HG03457 (cell line): ENCODE results near the gene DNAJB6.

Experiments used
- ATAC-seq: cut with Tn5 transposase; IDR thresholded peaks from one replicate; pipeline ENCODE4 v1.9.1; 2021; ENCODE audit warnings: moderate number of reproducible peaks; ENCODE audit not compliant: unreplicated experiment

Gene DNAJB6

DNA sequence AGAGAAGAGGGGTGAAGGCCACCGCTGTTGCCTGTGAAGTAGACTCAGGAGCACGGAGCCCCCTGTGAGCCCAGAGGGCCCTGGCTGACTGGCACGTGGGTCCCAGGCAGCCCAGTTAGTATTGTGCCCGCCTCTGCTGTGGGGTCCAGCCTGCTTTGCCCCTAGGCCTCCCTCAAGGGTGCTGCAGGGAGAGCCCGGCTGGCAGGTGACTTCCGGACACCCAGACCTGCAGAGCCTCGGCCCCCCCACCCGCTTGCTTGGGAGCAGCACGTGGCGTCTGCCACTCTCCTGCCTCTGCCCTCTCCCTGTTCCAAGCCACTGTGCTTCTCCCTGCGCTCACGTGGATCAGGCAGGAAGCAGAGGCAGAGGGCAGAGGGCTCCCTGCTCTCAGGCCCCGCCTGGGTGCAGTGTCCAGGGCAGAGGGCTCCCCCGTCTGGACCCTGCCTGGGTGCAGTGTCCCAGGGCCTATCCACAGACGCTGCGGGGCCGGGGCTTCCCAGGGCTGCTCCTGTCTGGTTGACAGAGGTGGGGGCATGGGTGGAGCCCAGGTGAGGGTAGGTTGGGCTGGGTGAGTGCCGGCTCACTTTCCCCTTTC, 88.4 kb downstream of the DNAJB6 start:
- ATAC-seq, result no peak

DNA sequence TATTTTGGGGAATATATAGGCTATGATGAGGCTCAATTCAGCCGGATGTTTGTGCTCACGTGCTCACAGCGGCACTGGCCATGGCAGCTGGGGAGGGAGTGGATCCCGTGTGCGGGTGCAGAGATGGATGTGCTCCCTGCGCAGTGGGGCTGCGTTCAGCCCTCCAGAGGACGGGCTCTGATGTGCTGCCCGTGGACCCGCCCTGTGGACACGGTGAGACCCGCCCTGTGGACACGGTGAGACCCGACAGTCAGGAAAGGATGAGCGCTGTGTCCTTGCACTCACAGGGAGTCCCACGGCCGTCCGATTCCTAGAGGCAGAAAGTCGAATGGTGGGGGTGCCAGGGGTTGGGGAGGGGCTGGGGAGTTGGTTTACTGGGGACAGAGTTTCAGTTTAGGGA, 89.0 kb downstream of the DNAJB6 start:
- ATAC-seq, result no peak

GRCh38 chr7:157426463-157427301, 89.9 kb downstream of the DNAJB6 start:
- ATAC-seq, result no peak

DNA sequence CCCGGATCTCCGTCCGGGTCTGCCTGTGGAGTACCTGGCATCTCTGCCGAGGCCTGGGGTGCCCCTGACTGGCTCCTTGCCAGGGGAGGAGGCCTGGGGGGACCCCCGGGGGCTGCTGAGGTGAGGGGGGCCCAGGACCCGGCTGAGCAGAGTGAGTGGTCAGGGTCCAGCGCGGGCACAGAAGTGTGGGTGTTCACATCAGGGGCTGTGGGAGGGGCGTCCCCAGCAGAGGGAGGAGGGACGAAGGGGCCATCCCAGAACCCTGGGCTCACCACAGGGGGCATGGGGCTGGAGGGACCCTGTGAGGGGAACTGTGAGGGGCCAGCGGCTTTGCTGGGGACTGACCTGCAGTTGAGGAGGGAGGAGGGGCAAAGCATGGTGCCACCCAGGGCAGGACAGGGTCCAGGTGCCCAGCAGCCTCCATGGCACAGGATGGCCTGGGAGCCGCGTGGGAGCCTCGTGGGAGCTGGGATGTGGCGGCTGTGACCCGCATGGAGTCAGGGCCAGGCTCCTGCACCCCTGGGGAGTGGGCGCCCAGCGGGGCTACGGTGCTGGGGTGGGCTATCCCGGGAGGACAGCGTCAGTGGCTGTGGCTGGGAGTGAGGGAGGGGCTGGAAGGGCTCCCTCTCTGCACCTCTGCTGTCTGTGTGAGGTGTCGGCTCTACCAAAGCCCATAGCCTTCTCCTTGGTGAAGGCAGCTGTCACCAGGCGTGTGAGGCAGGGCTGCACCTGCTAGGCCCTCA, 91.2 kb downstream of the DNAJB6 start:
- no peak for ATAC-seq

DNA sequence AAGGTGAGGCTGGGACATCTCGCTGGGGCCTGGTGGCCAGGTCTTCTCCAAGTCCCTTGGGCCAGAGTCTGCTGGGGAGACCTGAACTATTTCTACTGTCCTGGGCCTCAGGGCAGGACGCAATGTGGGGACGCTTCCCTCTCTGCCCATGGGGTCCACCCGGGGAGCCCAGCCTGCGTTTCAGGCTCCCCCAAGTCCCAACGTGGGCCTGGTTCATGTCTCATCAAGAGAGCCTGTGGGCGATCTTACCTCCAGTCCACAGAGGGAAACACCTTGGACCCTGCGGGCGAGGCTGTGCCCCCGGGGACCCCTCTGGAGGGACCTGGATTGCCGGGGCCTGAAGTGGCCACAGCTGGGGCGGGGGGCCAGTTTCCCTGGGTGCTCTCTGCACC, 91.7 kb downstream of the DNAJB6 start:
- ATAC-seq, result no peak

GRCh38 chr7:157429001-157429679, 92.3 kb downstream of the DNAJB6 start:
- ATAC-seq, result no peak

GRCh38 chr7:157429680-157430224, 92.9 kb downstream of the DNAJB6 start:
- no peak for ATAC-seq

- no peak for ATAC-seq
Measured at GRCh38 chr7:157430721-157431120, 93.9 kb downstream of the DNAJB6 start.

- no peak for ATAC-seq
Measured at GRCh38 chr7:157431173-157431950, 94.6 kb downstream of the DNAJB6 start.

DNA sequence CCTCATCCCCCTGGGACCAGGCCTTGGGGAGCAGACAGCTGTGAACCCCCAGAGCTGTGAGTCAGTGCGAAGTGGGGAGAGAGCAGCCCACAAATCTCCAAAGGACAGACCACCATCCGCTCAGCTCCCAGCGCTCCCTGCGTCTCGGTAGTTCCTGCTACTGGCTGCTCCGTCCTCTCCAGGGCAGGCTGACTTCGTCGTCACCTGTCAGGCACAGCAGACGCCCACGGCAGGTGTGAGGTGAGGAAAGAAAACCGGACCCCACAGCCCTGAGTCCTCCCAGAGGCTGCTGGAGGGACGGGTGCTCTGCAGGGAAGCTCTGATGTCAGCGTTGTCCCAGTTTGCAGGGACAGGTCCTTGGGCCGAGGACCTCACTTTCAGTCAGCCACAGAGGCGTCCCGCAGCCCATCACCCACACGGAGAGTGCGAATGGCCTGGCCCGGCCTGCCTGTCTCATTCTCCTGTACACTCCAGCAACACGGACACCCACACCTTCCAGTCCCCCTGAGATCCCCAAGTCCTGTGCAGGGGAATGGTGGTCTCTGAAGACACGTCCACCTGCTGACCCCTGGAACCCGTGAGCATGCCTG, 95.2 kb downstream of the DNAJB6 start:
- no peak for ATAC-seq

- ATAC-seq, result no peak
Measured at GRCh38 chr7:157432541-157432956, 95.7 kb downstream of the DNAJB6 start.

- ATAC-seq, result no peak
Measured at GRCh38 chr7:157432957-157433576, 96.3 kb downstream of the DNAJB6 start.

DNA sequence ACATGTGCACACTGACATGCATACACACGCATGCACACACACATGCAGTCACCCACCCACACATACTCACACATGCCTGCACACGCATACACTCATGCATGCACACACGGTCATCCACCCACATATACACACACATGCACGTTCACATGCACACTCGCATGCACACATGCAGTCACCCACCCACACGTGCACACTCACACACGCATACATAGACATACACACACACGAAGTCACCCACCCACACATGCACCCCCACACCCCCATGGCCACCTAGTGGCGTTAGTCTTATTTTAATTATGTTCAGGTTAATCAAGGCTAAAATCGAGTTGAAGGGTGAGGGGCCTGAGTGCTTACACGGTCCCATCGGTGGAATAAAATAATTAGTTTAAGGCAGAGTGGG, 96.8 kb downstream of the DNAJB6 start:
- no peak for ATAC-seq

DNA sequence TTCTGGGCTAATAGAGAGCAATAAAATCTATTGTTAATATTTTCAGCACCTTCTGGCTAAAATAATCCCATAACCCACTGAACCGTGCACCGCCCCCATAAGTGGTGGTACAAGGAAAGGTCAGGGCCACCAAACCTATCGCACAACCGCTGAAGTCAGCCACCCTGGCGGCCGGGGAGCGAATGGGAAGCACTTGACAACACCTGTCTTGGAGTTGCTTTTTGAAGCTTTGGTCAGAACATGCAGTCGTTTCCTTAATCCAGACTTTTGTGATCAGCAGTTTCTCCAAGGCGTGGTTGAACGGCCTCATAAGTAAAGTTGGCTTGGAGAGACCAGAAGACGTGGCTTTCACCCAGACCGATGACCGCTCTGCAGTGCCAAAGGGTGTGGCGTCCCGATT, 97.4 kb downstream of the DNAJB6 start:
- no peak for ATAC-seq

DNA sequence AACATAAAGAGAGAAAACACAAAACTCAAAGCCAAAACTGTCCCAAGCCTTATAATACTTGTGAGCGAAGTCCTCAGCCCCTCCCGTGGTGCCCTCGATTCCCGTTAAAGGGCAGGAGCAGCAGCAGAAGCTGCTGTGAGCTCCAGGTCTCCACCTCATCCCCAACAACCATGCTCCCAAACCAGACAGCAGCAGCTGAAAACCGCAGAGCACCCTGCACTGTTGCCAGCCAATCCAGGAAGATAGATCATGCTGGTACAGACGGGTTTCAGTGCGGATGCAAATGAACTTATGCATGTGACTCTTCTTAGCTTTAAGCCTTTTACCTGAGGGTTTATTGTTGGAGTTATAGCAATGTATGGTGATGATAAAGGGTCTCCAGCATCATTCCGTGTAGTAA, 97.9 kb downstream of the DNAJB6 start:
- ATAC-seq, result no peak

- no peak for ATAC-seq
Measured at GRCh38 chr7:157436076-157436475, 99.3 kb downstream of the DNAJB6 start.

DNA sequence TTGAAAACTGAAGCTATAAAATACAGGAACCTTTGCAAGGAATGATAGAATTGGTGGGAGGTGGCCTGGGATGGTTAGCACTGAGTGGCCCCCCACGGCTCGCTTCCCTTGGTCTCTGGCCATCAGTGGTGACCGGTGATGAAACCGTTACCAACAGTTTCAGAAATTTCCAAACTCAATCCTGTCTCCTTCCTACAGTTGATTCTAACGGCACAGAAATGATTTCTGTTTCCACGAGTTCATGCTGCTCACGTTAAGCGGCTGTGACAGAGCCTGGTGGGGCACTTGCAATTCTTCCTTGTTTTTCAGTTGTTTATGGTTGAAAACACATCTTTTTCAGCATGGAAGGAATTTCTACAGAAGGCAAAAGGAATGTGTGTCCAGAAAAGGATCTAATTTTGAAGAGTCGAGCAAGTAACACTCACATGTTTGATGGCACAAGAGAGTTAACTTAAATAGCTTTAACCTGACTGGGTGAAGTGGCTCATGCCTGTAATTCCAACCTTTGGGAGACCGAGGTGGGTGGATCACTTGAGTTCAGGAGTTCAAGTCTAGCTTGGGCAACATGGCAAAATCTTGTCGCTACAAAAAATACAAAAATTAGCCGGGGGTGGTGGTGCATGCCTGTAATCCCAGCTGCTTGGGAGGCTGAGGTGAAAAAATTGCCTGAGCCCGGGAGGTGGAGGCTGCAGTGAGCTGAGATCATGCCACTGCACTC, 100.1 kb downstream of the DNAJB6 start:
- no peak for ATAC-seq

DNA sequence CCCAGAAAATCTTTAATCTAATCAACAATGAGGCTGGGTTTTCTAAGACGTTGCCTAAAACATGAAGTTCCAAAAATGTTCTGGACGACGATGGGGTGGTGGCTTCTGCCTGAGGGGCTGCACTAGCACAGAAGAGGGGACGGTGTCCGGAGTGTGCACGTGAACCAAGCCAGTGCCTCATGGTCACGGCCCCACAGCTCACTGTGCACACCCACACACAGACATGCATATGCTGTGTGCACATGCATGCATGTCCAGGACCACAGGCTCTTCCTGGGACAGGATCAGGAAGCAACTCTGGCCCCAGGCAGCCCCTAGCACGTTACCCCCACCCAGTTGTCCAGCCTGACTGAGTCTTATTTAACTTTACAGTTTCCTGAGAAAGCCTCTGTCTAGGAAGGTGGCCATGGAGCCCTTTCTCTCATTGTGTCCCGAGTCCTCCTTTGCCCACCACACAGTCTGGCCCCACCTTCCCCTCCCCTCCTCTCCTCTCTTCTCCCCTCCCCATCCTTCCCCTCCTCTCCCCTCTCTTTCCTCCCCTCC, 100.8 kb downstream of the DNAJB6 start:
- ATAC-seq, result no peak
